Hepatocyte (in vitro differentiated cells): ENCODE results near the gene NDST1. TPM values are rescaled to one million over a fixed set of nuclear protein-coding genes. Genes with fewer than 3 reads are reported as not detected.

Source experiments
- DNase-seq: peaks from one replicate; pipeline ENCODE4 v3.0.0-alpha.2; 2016; ENCODE audit warnings: low spot score
- H2AFZ ChIP-seq: fragments of 200-600 bp; sonication (generic); 2 replicates; pipeline ENCODE4 v1.6.0; 2016; ENCODE audit warnings: antibody characterized with exemption, mild to moderate bottlenecking
- H3K27ac ChIP-seq: fragments of 200-600 bp; sonication (generic); 2 replicates; pipeline ENCODE4 v1.5.1; 2016; ENCODE audit warnings: mild to moderate bottlenecking
- H3K27me3 ChIP-seq: fragments of 200-600 bp; sonication (generic); 2 replicates; pipeline ENCODE4 v1.6.1; 2016
- H3K36me3 ChIP-seq: fragments of 200-600 bp; sonication (generic); replicated peaks from 2 replicates; pipeline ENCODE4 v1.5.1; 2016; ENCODE audit warnings: low read depth; ENCODE audit not compliant: insufficient read depth
- H3K4me1 ChIP-seq: fragments of 200-600 bp; sonication (generic); 2 replicates; pipeline ENCODE4 v1.5.1; 2016; ENCODE audit warnings: mild to moderate bottlenecking, moderate library complexity; ENCODE audit not compliant: insufficient read depth
- H3K4me2 ChIP-seq: fragments of 200-600 bp; sonication (generic); 2 replicates; pipeline ENCODE4 v1.6.0; 2016
- H3K4me3 ChIP-seq: fragments of 200-600 bp; sonication (generic); 2 replicates; pipeline ENCODE4 v1.5.1; 2016; ENCODE audit warnings: mild to moderate bottlenecking
- H3K79me2 ChIP-seq: fragments of 200-600 bp; sonication (generic); 2 replicates; pipeline ENCODE4 v1.6.0; 2017; ENCODE audit warnings: mild to moderate bottlenecking
- H3K9me2 ChIP-seq: fragments of 200-600 bp; sonication (generic); replicated peaks from 2 replicates; pipeline ENCODE4 v1.6.0; 2017; ENCODE audit warnings: mild to moderate bottlenecking; ENCODE audit not compliant: insufficient read depth
- H3K9me3 ChIP-seq: fragments of 200-600 bp; sonication (generic); 2 replicates; pipeline ENCODE4 v1.5.1; 2016; ENCODE audit warnings: low read depth, mild to moderate bottlenecking
- H4K20me1 ChIP-seq: fragments of 200-600 bp; sonication (generic); 2 replicates; pipeline ENCODE4 v1.6.0; 2016; ENCODE audit warnings: mild to moderate bottlenecking; ENCODE audit not compliant: insufficient read depth, poor library complexity, severe bottlenecking
- EZH2 ChIP-seq: fragments of 200-600 bp; sonication (generic); IDR thresholded peaks from 2 replicates; pipeline ENCODE4 v1.6.1; 2016; ENCODE audit warnings: antibody characterized with exemption, mild to moderate bottlenecking, borderline replicate concordance
- EZH2phosphoT487 ChIP-seq: fragments of 200-600 bp; sonication (generic); IDR thresholded peaks from one replicate; pipeline ENCODE4 v1.6.1; 2018; ENCODE audit warnings: antibody characterized with exemption, mild to moderate bottlenecking, low read depth, moderate library complexity; ENCODE audit not compliant: unreplicated experiment, severe bottlenecking
- WGBS: methylation state at CpG from one replicate; pipeline ENCODE4 v1.1.6; 2016; ENCODE audit warnings: low lambda C conversion rate; ENCODE audit errors: missing lambda C conversion rate; 5-methylcytosine and 5-hydroxymethylcytosine counted together
- polyA plus RNA-seq: library from polyadenylated mRNA; unstranded; fragments of >200 nt; fragmentation: Nextera tagmentation; extraction: Ambion mirVana; gene quantifications from 2 replicates; pipeline ENCODE4 v1.2.1, GENCODE V29; 2016
- total RNA-seq: library from RNA; depleted of rRNA; stranded (reverse); fragments of >200 nt; gene quantifications from 2 replicates; pipeline ENCODE4 v1.2.3, GENCODE V29; 2014
- TF ChIP-seq, protein P1 (sequence below): fragments of 200-600 bp; sonication (generic); IDR thresholded peaks from 2 replicates; pipeline ENCODE4 v1.5.1; 2016; ENCODE audit warnings: antibody characterized with exemption, mild to moderate bottlenecking; ENCODE audit not compliant: poor library complexity

Gene NDST1
- total and polyA plus RNA-seq, 2 experiments from 2014 or later, result 42.5 to 85.1 TPM

DNA sequence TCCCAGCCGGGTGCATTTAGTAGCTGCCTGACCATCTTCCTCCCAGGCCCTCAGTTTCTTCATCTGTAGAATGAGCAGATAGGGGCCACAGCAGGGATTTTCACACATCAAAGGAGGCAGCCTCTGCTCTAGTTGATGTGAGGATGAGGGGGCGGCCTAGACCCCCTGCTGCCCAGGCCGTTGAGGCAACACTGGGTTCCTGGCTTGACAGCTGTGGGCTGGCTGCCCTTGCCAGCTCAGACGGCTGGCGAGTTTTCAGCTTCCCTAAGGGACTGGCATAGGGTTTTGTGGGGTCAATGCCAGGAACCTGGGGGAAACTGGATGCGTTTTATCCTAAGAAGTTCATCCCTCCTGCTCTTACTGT is 49.6 kb downstream of the NDST1 start:
- Histone ChIP-seq H3K79me2 (no peaks in the 10 kb centered on the region), H2AFZ (no peak overlapping the region), H3K4me1 (peaks cover 15% of the 10 kb centered on the region), H3K9me2 (no peaks in the 10 kb centered on the region), H3K36me3 (no peaks in the 10 kb centered on the region), H3K27me3 (no peaks in the 10 kb centered on the region), H3K4me3 (no peak overlapping the region), H3K9me3 (no peaks in the 10 kb centered on the region), H3K4me2 (no peak overlapping the region), H4K20me1 (no peaks in the 10 kb centered on the region), H3K27ac (no peak overlapping the region)
- WGBS, result 80% methylated on average over 6 of the region's 6 CpGs
- TF ChIP-seq EZH2phosphoT487, result no peak
- no peak for TF ChIP-seq EZH2
- TF ChIP-seq, protein P1, sequence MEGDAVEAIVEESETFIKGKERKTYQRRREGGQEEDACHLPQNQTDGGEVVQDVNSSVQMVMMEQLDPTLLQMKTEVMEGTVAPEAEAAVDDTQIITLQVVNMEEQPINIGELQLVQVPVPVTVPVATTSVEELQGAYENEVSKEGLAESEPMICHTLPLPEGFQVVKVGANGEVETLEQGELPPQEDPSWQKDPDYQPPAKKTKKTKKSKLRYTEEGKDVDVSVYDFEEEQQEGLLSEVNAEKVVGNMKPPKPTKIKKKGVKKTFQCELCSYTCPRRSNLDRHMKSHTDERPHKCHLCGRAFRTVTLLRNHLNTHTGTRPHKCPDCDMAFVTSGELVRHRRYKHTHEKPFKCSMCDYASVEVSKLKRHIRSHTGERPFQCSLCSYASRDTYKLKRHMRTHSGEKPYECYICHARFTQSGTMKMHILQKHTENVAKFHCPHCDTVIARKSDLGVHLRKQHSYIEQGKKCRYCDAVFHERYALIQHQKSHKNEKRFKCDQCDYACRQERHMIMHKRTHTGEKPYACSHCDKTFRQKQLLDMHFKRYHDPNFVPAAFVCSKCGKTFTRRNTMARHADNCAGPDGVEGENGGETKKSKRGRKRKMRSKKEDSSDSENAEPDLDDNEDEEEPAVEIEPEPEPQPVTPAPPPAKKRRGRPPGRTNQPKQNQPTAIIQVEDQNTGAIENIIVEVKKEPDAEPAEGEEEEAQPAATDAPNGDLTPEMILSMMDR, result no peak
- no peak for DNase-seq

DNA sequence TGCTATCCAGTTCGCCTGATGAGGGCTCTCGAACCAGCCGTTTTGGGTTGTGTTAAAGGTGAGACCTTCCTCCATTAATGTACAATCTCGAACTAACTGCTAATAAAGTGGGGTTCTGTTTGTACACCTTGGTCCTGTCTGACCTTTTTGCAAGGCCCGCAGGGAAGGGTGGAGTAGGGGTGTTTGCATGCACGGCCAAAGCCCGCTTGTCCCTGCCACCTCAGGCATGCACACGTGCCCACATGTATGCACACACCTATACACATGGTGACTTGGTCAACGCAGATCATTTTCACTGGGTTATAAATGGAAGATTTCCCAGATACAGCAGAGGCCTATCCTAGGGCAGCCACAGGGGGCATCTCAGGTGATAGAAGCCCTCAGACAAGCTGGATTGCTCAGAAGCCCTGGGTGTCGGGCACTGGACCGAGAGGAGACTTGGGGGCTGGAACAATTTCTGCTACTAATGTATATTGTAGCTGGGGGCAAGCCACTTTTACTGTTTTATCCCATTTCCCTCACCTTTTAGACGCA is 50.2 kb downstream of the NDST1 start:
- TF ChIP-seq EZH2 (no peak), EZH2phosphoT487 (no peak)
- TF ChIP-seq, protein P1, result no peak
- Histone ChIP-seq H3K27me3 (no peaks in the 10 kb centered on the region), H3K9me2 (no peaks in the 10 kb centered on the region), H3K79me2 (no peaks in the 10 kb centered on the region), H3K27ac (no peak overlapping the region), H3K4me2 (no peak overlapping the region), H3K36me3 (no peaks in the 10 kb centered on the region), H2AFZ (no peak overlapping the region), H3K4me3 (no peak overlapping the region), H4K20me1 (no peaks in the 10 kb centered on the region), H3K9me3 (no peaks in the 10 kb centered on the region), H3K4me1 (peaks cover 15% of the 10 kb centered on the region)
- DNase-seq, result no peak
- 84% methylated on average over 12 of the region's 12 CpGs for WGBS

DNA sequence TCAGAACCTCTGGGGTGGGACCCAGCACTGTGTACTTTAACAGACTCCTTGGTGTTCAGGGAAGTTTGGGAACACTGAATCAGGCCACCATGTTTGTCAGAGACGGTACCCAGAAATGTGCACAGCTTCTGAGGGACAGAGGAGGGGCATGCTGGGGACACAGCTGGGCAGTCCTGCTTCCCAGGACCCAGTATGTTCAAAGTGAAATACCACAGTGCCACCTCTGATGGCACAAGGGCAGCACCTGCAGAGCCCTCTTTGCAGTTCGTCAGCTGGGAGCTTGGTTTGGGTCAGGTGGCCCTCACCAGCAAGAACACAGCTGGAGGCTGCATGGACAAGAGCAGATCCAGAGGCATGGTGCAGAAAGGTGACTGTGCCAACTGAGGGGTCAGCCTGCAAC is 51.2 kb downstream of the NDST1 start:
- Histone ChIP-seq H3K79me2 (no peaks in the 10 kb centered on the region), H3K9me3 (no peaks in the 10 kb centered on the region), H3K36me3 (no peaks in the 10 kb centered on the region), H3K27ac (no peak overlapping the region), H3K9me2 (no peaks in the 10 kb centered on the region), H3K4me1 (peaks cover 15% of the 10 kb centered on the region), H2AFZ (no peak overlapping the region), H3K4me3 (no peak overlapping the region), H4K20me1 (no peaks in the 10 kb centered on the region), H3K4me2 (no peak overlapping the region), H3K27me3 (no peaks in the 10 kb centered on the region)
- WGBS, result 100% methylated on average over 2 of the region's 2 CpGs
- TF ChIP-seq, protein P1, result no peak
- no peak for TF ChIP-seq EZH2
- no peak for TF ChIP-seq EZH2phosphoT487
- no peak for DNase-seq

DNA sequence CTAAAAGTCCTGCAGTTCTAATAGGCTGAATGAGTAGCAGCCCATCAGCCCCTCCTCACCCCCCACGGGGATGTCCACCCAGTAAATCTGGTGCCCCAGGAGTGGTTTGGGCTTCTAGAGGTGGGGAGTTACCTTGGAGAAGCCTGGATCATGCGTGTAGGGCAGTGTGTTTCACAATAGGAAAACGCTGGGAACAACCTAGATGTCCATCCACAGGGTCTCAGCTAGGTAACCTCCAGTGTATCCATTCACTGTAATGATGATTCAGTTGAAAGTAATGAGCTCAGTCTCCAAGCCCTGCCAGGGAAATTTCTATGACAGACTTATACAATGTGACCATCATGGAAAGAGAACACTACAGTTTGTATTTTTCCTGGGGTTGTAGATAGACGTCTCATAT is 51.8 kb downstream of the NDST1 start:
- H3K27me3 ChIP-seq, result no peaks in the 10 kb centered on the region
- no peak overlapping the region for H2AFZ ChIP-seq
- H3K79me2 ChIP-seq, result no peaks in the 10 kb centered on the region
- H3K9me2 ChIP-seq, result no peaks in the 10 kb centered on the region
- H3K4me1 ChIP-seq, result peaks cover 15% of the 10 kb centered on the region
- TF ChIP-seq EZH2phosphoT487 (no peak), EZH2 (no peak)
- TF ChIP-seq, protein P1, result no peak
- H3K27ac ChIP-seq, result no peak overlapping the region
- no peak for DNase-seq
- no peaks in the 10 kb centered on the region for H4K20me1 ChIP-seq
- no peaks in the 10 kb centered on the region for H3K9me3 ChIP-seq
- no peaks in the 10 kb centered on the region for H3K36me3 ChIP-seq
- no peak overlapping the region for H3K4me2 ChIP-seq
- H3K4me3 ChIP-seq, result no peak overlapping the region
- WGBS, result 67% methylated on average over 4 of the region's 4 CpGs
